ENCODE results near the gene DNAI4.

DNA sequence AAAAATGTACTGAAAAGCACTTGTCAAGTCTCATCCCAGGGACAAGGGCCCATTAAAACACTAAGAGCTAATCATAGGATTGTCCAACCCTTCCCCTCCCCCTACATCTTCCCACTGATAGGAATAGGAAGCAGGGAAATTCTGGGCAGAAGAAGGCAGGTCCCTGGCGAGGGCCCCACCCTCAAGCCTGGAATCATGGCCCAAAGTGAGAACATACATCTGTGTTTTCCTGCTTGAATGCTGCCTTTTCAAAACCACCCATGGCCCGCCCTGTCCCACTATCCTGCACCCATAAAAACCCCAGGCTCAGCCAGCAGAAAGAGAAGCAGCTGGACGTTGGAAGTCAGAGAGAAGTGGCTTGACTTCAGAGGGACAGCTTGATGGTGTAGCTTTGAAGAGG, 4.8 kb downstream of the DNAI4 start:
- TF ChIP-seq, protein P1, sequence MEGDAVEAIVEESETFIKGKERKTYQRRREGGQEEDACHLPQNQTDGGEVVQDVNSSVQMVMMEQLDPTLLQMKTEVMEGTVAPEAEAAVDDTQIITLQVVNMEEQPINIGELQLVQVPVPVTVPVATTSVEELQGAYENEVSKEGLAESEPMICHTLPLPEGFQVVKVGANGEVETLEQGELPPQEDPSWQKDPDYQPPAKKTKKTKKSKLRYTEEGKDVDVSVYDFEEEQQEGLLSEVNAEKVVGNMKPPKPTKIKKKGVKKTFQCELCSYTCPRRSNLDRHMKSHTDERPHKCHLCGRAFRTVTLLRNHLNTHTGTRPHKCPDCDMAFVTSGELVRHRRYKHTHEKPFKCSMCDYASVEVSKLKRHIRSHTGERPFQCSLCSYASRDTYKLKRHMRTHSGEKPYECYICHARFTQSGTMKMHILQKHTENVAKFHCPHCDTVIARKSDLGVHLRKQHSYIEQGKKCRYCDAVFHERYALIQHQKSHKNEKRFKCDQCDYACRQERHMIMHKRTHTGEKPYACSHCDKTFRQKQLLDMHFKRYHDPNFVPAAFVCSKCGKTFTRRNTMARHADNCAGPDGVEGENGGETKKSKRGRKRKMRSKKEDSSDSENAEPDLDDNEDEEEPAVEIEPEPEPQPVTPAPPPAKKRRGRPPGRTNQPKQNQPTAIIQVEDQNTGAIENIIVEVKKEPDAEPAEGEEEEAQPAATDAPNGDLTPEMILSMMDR (conservative IDR thresholded peaks at IDR 0.05; ENCODE audit: low read length), result no peak
- TF ChIP-seq EZH2phosphoT487 (IDR thresholded peaks at IDR 0.05; ENCODE audit: borderline replicate concordance, low read depth, low read length), result no peak
